Liver (tissue), 9 donors: Measurements from ENCODE around the gene ZNF365. TPM values are rescaled to one million over a fixed set of nuclear protein-coding genes. Genes with fewer than 3 reads are reported as not detected.

ENCODE experiments used
- DNase-seq: peaks from one replicate; pipeline ENCODE4 v3.0.0-alpha.2; 2017; ENCODE audit warnings: low spot score
- H3K27ac ChIP-seq, 2 donors: one replicate each; pipeline ENCODE4 v1.7.0; 2013; ENCODE audit warnings: inconsistent platforms in 2 of 2, low read length in 2 of 2, control low read depth in 1 of 2, low read depth in 1 of 2, mild to moderate bottlenecking in 1 of 2
- H3K27me3 ChIP-seq, 4 donors: one replicate each; pipeline versions ENCODE4 v1.6.1 to v1.7.0; 2013; ENCODE audit warnings: low read length in 3 of 4, inconsistent platforms in 1 of 4, mild to moderate bottlenecking in 1 of 4, moderate library complexity in 1 of 4; ENCODE audit not compliant: control insufficient read depth in 4 of 4, insufficient read depth in 4 of 4
- H3K36me3 ChIP-seq, 4 donors: one replicate each; pipeline versions ENCODE4 v1.6.1 to v1.7.0; 2013; ENCODE audit warnings: low read length in 3 of 4, mild to moderate bottlenecking in 3 of 4, low read depth in 1 of 4, moderate library complexity in 1 of 4; ENCODE audit not compliant: control insufficient read depth in 4 of 4, insufficient read depth in 3 of 4
- H3K4me1 ChIP-seq, 4 donors: one replicate each; pipeline versions ENCODE4 v1.6.1 to v1.7.0; 2013; ENCODE audit warnings: low read length in 3 of 4, mild to moderate bottlenecking in 3 of 4, moderate library complexity in 1 of 4; ENCODE audit not compliant: control insufficient read depth in 4 of 4, insufficient read depth in 4 of 4
- H3K4me3 ChIP-seq, 3 donors: one replicate each; pipeline versions ENCODE4 v1.6.1 to v1.7.0; 2013; ENCODE audit warnings: low read length in 3 of 3, control low read depth in 1 of 3, low read depth in 1 of 3, mild to moderate bottlenecking in 1 of 3
- H3K9ac ChIP-seq, 2 donors: one replicate each; pipeline ENCODE4 v1.7.0; 2013; ENCODE audit warnings: low read length in 2 of 2, mild to moderate bottlenecking in 2 of 2, moderate library complexity in 2 of 2, control low read depth in 1 of 2, low read depth in 1 of 2
- H3K9me3 ChIP-seq, 4 donors: one replicate each; pipeline versions ENCODE4 v1.6.1 to v1.7.0; 2013; ENCODE audit warnings: low read length in 3 of 4; ENCODE audit not compliant: control insufficient read depth in 4 of 4
- EGR1 ChIP-seq, 2 donors: IDR thresholded peaks; 2 replicates each; pipeline ENCODE4 v1.6.1; 2016 to 2018; ENCODE audit warnings: antibody characterized with exemption in 2 of 2, low read depth in 2 of 2
- FOXA1 ChIP-seq: IDR thresholded peaks from 2 replicates; pipeline ENCODE4 v1.6.1; 2016; ENCODE audit warnings: antibody characterized with exemption
- GABPA ChIP-seq, 2 donors: IDR thresholded peaks in 1 of 2; conservative IDR thresholded peaks in 1 of 2; 2 replicates each; pipeline ENCODE4 v1.6.1; 2016; ENCODE audit warnings: antibody characterized with exemption in 2 of 2, mild to moderate bottlenecking in 1 of 2, moderate library complexity in 1 of 2
- HNF4A ChIP-seq, 2 donors: conservative IDR thresholded peaks; 2 replicates each; pipeline ENCODE4 v1.6.1; 2016; ENCODE audit warnings: antibody characterized with exemption in 2 of 2, mild to moderate bottlenecking in 2 of 2
- JUND ChIP-seq, 2 donors: IDR thresholded peaks; 2 replicates each; pipeline ENCODE4 v1.6.1; 2016; ENCODE audit warnings: antibody characterized with exemption in 2 of 2
- MAX ChIP-seq: IDR thresholded peaks from 2 replicates; pipeline ENCODE4 v1.6.1; 2016; ENCODE audit warnings: antibody characterized with exemption
- NR2F2 ChIP-seq: IDR thresholded peaks from 2 replicates; pipeline ENCODE4 v1.6.1; 2016; ENCODE audit warnings: antibody characterized with exemption
- RAD21 ChIP-seq, 2 donors: IDR thresholded peaks; 2 replicates each; pipeline ENCODE4 v1.6.1; 2016; ENCODE audit warnings: antibody characterized with exemption in 2 of 2, mild to moderate bottlenecking in 2 of 2
- RXRA ChIP-seq, 2 donors: IDR thresholded peaks; 2 replicates each; pipeline ENCODE4 v1.6.1; 2017 to 2018; ENCODE audit warnings: antibody characterized with exemption in 2 of 2, mild to moderate bottlenecking in 1 of 2
- SP1 ChIP-seq: IDR thresholded peaks from 2 replicates; pipeline ENCODE4 v1.6.1; 2018; ENCODE audit warnings: antibody characterized with exemption, mild to moderate bottlenecking
- TAF1 ChIP-seq: conservative IDR thresholded peaks from 2 replicates; pipeline ENCODE4 v1.6.1; 2016; ENCODE audit warnings: antibody characterized with exemption, mild to moderate bottlenecking
- WGBS: extraction: QIAGEN DNeasy Blood & Tissue Kit; methylation state at CpG from one replicate; pipeline ENCODE4 v1.1.7; 2013; 5-methylcytosine and 5-hydroxymethylcytosine counted together
- polyA plus RNA-seq, 2 donors: library from polyadenylated mRNA; stranded (reverse) in 1 of 2; unstranded in 1 of 2; fragments of 200-250 nt in 1 of 2; fragments of >200 nt in 1 of 2; fragmentation: Nextera tagmentation in 1 of 2; extraction: Ambion mirVana in 1 of 2; gene quantifications; one replicate each; pipeline versions ENCODE4 v1.2.1 to v1.2.3, GENCODE V29; 2013 to 2015
- total RNA-seq, 2 donors: library from RNA; depleted of rRNA; stranded (reverse); fragments of >200 nt; gene quantifications; one replicate each; pipeline ENCODE4 v1.2.3, GENCODE V29; 2014
- TF ChIP-seq, protein P1 (sequence below): IDR thresholded peaks from 2 replicates; pipeline ENCODE4 v1.6.1; 2016; ENCODE audit warnings: antibody characterized with exemption, mild to moderate bottlenecking
- TF ChIP-seq, protein P2 (sequence below): IDR thresholded peaks from 2 replicates; pipeline ENCODE4 v1.6.1; 2016; ENCODE audit warnings: antibody characterized with exemption
- TF ChIP-seq, protein P3 (sequence below): IDR thresholded peaks from 2 replicates; pipeline ENCODE4 v1.6.1; 2016; ENCODE audit warnings: antibody characterized with exemption
- TF ChIP-seq, protein P4 (sequence below): fragments of 150-350 bp; IDR thresholded peaks from 2 replicates; pipeline ENCODE4 v1.5.1; 2017; ENCODE audit warnings: improper control_type of control experiment, low read depth, low read length; ENCODE audit not compliant: missing input control
- donor health status: healthy.
- donor health status: healthy.
- donor health status: healthy.
- donor health status: healthy.
- donor health status: healthy.

Gene ZNF365
- total and polyA plus RNA-seq, 4 donors = under 0.01 TPM; not detected in 3

GRCh38 chr10:62442006-62442405 is 67.8 kb downstream of the ZNF365 start:
- WGBS = 67% methylated on average over 3 of the region's 3 CpGs
- Histone ChIP-seq H3K27me3 (no peaks in the 10 kb centered on the region), H3K36me3 (no peaks in the 10 kb centered on the region), H3K9me3 (no peaks in the 10 kb centered on the region), H3K9ac (no peak overlapping the region), H3K4me3 (no peak overlapping the region), H3K4me1 (no peaks in the 10 kb centered on the region), H3K27ac (no peak overlapping the region)
- no peak for DNase-seq
- no peak for TF ChIP-seq JUND (IDR thresholded peaks at IDR 0.05)
- no peak for TF ChIP-seq MAX
- TF ChIP-seq FOXA1 = no peak
- no peak for TF ChIP-seq NR2F2
- no peak for TF ChIP-seq TAF1
- TF ChIP-seq RAD21 (IDR thresholded peaks at IDR 0.05) = no peak
- TF ChIP-seq, protein P1, sequence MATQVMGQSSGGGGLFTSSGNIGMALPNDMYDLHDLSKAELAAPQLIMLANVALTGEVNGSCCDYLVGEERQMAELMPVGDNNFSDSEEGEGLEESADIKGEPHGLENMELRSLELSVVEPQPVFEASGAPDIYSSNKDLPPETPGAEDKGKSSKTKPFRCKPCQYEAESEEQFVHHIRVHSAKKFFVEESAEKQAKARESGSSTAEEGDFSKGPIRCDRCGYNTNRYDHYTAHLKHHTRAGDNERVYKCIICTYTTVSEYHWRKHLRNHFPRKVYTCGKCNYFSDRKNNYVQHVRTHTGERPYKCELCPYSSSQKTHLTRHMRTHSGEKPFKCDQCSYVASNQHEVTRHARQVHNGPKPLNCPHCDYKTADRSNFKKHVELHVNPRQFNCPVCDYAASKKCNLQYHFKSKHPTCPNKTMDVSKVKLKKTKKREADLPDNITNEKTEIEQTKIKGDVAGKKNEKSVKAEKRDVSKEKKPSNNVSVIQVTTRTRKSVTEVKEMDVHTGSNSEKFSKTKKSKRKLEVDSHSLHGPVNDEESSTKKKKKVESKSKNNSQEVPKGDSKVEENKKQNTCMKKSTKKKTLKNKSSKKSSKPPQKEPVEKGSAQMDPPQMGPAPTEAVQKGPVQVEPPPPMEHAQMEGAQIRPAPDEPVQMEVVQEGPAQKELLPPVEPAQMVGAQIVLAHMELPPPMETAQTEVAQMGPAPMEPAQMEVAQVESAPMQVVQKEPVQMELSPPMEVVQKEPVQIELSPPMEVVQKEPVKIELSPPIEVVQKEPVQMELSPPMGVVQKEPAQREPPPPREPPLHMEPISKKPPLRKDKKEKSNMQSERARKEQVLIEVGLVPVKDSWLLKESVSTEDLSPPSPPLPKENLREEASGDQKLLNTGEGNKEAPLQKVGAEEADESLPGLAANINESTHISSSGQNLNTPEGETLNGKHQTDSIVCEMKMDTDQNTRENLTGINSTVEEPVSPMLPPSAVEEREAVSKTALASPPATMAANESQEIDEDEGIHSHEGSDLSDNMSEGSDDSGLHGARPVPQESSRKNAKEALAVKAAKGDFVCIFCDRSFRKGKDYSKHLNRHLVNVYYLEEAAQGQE = no peak
- TF ChIP-seq, protein P2, sequence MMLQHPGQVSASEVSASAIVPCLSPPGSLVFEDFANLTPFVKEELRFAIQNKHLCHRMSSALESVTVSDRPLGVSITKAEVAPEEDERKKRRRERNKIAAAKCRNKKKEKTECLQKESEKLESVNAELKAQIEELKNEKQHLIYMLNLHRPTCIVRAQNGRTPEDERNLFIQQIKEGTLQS = no peak
- TF ChIP-seq, protein P3, sequence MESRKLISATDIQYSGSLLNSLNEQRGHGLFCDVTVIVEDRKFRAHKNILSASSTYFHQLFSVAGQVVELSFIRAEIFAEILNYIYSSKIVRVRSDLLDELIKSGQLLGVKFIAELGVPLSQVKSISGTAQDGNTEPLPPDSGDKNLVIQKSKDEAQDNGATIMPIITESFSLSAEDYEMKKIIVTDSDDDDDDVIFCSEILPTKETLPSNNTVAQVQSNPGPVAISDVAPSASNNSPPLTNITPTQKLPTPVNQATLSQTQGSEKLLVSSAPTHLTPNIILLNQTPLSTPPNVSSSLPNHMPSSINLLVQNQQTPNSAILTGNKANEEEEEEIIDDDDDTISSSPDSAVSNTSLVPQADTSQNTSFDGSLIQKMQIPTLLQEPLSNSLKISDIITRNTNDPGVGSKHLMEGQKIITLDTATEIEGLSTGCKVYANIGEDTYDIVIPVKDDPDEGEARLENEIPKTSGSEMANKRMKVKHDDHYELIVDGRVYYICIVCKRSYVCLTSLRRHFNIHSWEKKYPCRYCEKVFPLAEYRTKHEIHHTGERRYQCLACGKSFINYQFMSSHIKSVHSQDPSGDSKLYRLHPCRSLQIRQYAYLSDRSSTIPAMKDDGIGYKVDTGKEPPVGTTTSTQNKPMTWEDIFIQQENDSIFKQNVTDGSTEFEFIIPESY = no peak
- no peak for TF ChIP-seq EGR1 (IDR thresholded peaks at IDR 0.05; ENCODE audit: low read depth in 2 of 2)
- TF ChIP-seq HNF4A (conservative IDR thresholded peaks at IDR 0.05) = no peak

- H3K36me3 ChIP-seq = no peaks in the 10 kb centered on the region
- H3K27me3 ChIP-seq = no peaks in the 10 kb centered on the region
- H3K9me3 ChIP-seq = no peaks in the 10 kb centered on the region
- TF ChIP-seq SP1 (no peak), HNF4A (conservative IDR thresholded peaks at IDR 0.05) (no peak), NR2F2 (no peak), TAF1 (no peak), EGR1 (IDR thresholded peaks at IDR 0.05; ENCODE audit: low read depth in 2 of 2) (no peak), RXRA (IDR thresholded peaks at IDR 0.05) (no peak), JUND (IDR thresholded peaks at IDR 0.05) (no peak), GABPA (IDR thresholded peaks at IDR 0.05 in 1 of 2, conservative IDR thresholded peaks at IDR 0.05 in 1 of 2) (no peak), FOXA1 (no peak), RAD21 (IDR thresholded peaks at IDR 0.05) (no peak)
- TF ChIP-seq, protein P4, sequence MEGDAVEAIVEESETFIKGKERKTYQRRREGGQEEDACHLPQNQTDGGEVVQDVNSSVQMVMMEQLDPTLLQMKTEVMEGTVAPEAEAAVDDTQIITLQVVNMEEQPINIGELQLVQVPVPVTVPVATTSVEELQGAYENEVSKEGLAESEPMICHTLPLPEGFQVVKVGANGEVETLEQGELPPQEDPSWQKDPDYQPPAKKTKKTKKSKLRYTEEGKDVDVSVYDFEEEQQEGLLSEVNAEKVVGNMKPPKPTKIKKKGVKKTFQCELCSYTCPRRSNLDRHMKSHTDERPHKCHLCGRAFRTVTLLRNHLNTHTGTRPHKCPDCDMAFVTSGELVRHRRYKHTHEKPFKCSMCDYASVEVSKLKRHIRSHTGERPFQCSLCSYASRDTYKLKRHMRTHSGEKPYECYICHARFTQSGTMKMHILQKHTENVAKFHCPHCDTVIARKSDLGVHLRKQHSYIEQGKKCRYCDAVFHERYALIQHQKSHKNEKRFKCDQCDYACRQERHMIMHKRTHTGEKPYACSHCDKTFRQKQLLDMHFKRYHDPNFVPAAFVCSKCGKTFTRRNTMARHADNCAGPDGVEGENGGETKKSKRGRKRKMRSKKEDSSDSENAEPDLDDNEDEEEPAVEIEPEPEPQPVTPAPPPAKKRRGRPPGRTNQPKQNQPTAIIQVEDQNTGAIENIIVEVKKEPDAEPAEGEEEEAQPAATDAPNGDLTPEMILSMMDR = no peak
- TF ChIP-seq, protein P1 = no peak
- TF ChIP-seq, protein P3 = no peak
- TF ChIP-seq, protein P2 = no peak
- H3K4me3 ChIP-seq = no peak overlapping the region
- no peaks in the 10 kb centered on the region for H3K4me1 ChIP-seq
- no peak overlapping the region for H3K27ac ChIP-seq
- no peak for DNase-seq
- WGBS = 76% methylated on average over 8 of the region's 8 CpGs
- H3K9ac ChIP-seq = no peak overlapping the region
Observed at GRCh38 chr10:62442894-62443669, 68.9 kb downstream of the ZNF365 start.
